GM12878 (cell line): Measurements from ENCODE around the gene KDM6B. TPM values are rescaled to one million over a fixed set of nuclear protein-coding genes. Genes with fewer than 3 reads are reported as not detected.

Experiments
- ATAC-seq: fragments of 200-7000 bp; cut with Tn5 transposase; 3 replicates; pipeline ENCODE4 v1.9.1; 2020; ENCODE audit warnings: mild to moderate bottlenecking, moderate library complexity
- BruUV-seq: library from RNA; stranded (reverse); fragments of 400-500 nt; replicated peaks from 2 replicates; lab custom pipeline; 2021; lab: Mats Ljungman, UMichigan
- CTCF ChIA-PET: fragments of 300-600 bp; sonication (Branson Sonifier 250); formaldehyde crosslinking; extraction: SDS; loops from one replicate; lab custom pipeline; 2021; ENCODE audit warnings: inconsistent platforms; lab: Yijun Ruan, JAX
- POLR2A ChIA-PET: fragments of 350-600 bp; formaldehyde crosslinking; extraction: SDS; loops from one replicate; lab custom pipeline; 2021; ENCODE audit warnings: inconsistent platforms; lab: Charles Lee
- RAD21 ChIA-PET: fragments of 300-600 bp; sonication (Branson Sonifier 250); formaldehyde crosslinking; loops from one replicate; lab custom pipeline; 2023; ENCODE audit warnings: antibody characterized with exemption; ENCODE audit not compliant: unreplicated experiment; lab: Charles Lee
- SMC1A ChIA-PET: fragments of 300-600 bp; sonication (Branson Sonifier 250); formaldehyde crosslinking; loops from one replicate; lab custom pipeline; 2023; ENCODE audit not compliant: unreplicated experiment, uncharacterized antibody; lab: Charles Lee
- DNase-seq: peaks from one replicate; pipeline ENCODE4 v3.0.0-alpha.2; 2011; ENCODE audit warnings: low read depth, low spot score
- FAIRE-seq: peaks from 3 replicates; lab custom pipeline; 2011; peaks lifted over from hg19 to GRCh38; lab: Jason Lieb, UNC
- H2AFZ ChIP-seq: 2 replicates; pipeline ENCODE4 v1.6.0; 2011; ENCODE audit warnings: low read depth, low read length, control low read depth; ENCODE audit not compliant: control insufficient read depth
- H3K27ac ChIP-seq: 2 replicates; pipeline ENCODE4 v1.5.1; 2011; ENCODE audit warnings: control low read depth; ENCODE audit not compliant: control insufficient read depth, insufficient read depth
- H3K27me3 ChIP-seq, 2 experiments: replicated peaks in 1 of 2; 2 replicates each; pipeline versions ENCODE4 v1.6.0 to v1.6.1; 2011; ENCODE audit warnings: low read length in 1 of 2; ENCODE audit not compliant: control insufficient read depth in 2 of 2, insufficient read depth in 2 of 2
- H3K36me3 ChIP-seq, 2 experiments: 2 replicates each; pipeline ENCODE4 v1.5.1; 2011; ENCODE audit warnings: low read length in 1 of 2; ENCODE audit not compliant: control insufficient read depth in 2 of 2, insufficient read depth in 2 of 2
- H3K4me1 ChIP-seq: 2 replicates; pipeline ENCODE4 v1.6.1; 2011; ENCODE audit warnings: mild to moderate bottlenecking, low read length, moderate library complexity, mixed read lengths; ENCODE audit not compliant: control insufficient read depth, insufficient read depth
- H3K4me2 ChIP-seq: 2 replicates; pipeline ENCODE4 v1.6.0; 2011; ENCODE audit warnings: control low read depth; ENCODE audit not compliant: control insufficient read depth, insufficient read depth
- H3K4me3 ChIP-seq: fragments of 200-600 bp; sonication (generic); 2 replicates; pipeline ENCODE4 v1.5.1; 2016
- H3K79me2 ChIP-seq: 2 replicates; pipeline ENCODE4 v1.6.0; 2011; ENCODE audit warnings: low read length; ENCODE audit not compliant: control insufficient read depth, insufficient read depth
- H3K9ac ChIP-seq: 2 replicates; pipeline ENCODE4 v1.8.0; 2011; ENCODE audit warnings: low read length, control low read depth, mixed read lengths; ENCODE audit not compliant: control insufficient read depth, insufficient read depth
- H3K9me3 ChIP-seq: replicated peaks from 3 replicates; pipeline ENCODE4 v1.5.1; 2011; ENCODE audit warnings: mild to moderate bottlenecking, low read length; ENCODE audit not compliant: control insufficient read depth, insufficient read depth
- H4K20me1 ChIP-seq: 2 replicates; pipeline ENCODE4 v1.6.0; 2011; ENCODE audit not compliant: control insufficient read depth, insufficient read depth
- ATF3 ChIP-seq: IDR thresholded peaks from 2 replicates; pipeline ENCODE4 v1.6.1; 2011; ENCODE audit warnings: low read depth, mild to moderate bottlenecking, low read length, moderate library complexity, borderline replicate concordance; ENCODE audit errors: extremely low read depth
- BHLHE40 ChIP-seq, 2 experiments: fragments of 450-650 bp in 1 of 2; IDR thresholded peaks; 2 replicates each; pipeline ENCODE4 v1.6.1; 2011 to 2017; ENCODE audit warnings: low read depth in 2 of 2, borderline replicate concordance in 1 of 2, improper control_type of control experiment in 1 of 2, low read length in 1 of 2, mild to moderate bottlenecking in 1 of 2
- BMI1 ChIP-seq: fragments of 450-650 bp; IDR thresholded peaks from 2 replicates; pipeline ENCODE4 v1.6.1; 2016; ENCODE audit warnings: mild to moderate bottlenecking, moderate library complexity, borderline replicate concordance
- BRCA1 ChIP-seq: IDR thresholded peaks from 2 replicates; pipeline ENCODE4 v1.6.1; 2011; ENCODE audit warnings: low read depth, low read length, improper control_type of control experiment
- HDAC2 ChIP-seq: fragments of 200-600 bp; sonication (generic); IDR thresholded peaks from 2 replicates; pipeline ENCODE4 v1.6.1; 2017
- HDAC6 ChIP-seq: fragments of 200-600 bp; sonication (generic); IDR thresholded peaks from one replicate; pipeline ENCODE4 v1.8.0; 2017; ENCODE audit warnings: antibody characterized with exemption; ENCODE audit not compliant: unreplicated experiment
- MTA3 ChIP-seq: IDR thresholded peaks from 2 replicates; pipeline ENCODE4 v1.6.1; 2012; ENCODE audit warnings: low read length, inconsistent platforms, borderline replicate concordance
- POLR2A ChIP-seq: IDR thresholded peaks from 2 replicates; pipeline ENCODE4 v1.6.1; 2011; ENCODE audit warnings: low read depth, mild to moderate bottlenecking, low read length
- POLR2AphosphoS5 ChIP-seq: IDR thresholded peaks from 2 replicates; pipeline ENCODE4 v1.6.1; 2011; ENCODE audit warnings: mild to moderate bottlenecking, low read length, inconsistent platforms
- RELA ChIP-seq: fragments of 450-650 bp; IDR thresholded peaks from 2 replicates; pipeline ENCODE4 v1.8.0; 2014; ENCODE audit warnings: borderline replicate concordance; ENCODE audit not compliant: partially characterized antibody
- SMC3 ChIP-seq: IDR thresholded peaks from 2 replicates; pipeline ENCODE4 v1.6.1; 2011; ENCODE audit warnings: low read length, improper control_type of control experiment, borderline replicate concordance
- YY1 ChIP-seq: IDR thresholded peaks from 2 replicates; pipeline ENCODE4 v1.6.1; 2011; ENCODE audit warnings: low read depth, mild to moderate bottlenecking, low read length
- ZNF24 ChIP-seq: fragments of 450-650 bp; IDR thresholded peaks from 2 replicates; pipeline ENCODE4 v1.6.1; 2017; ENCODE audit warnings: antibody characterized with exemption, mild to moderate bottlenecking
- WGBS: methylation state at CpG from one replicate; pipeline ENCODE4 v1.1.6; 2016; ENCODE audit warnings: low lambda C conversion rate; ENCODE audit not compliant: insufficient replicate concordance, insufficient coverage; ENCODE audit errors: missing lambda C conversion rate; 5-methylcytosine and 5-hydroxymethylcytosine counted together
- in situ Hi-C: fragments of 300-500 bp; cut with MboI; formaldehyde crosslinking; loops from 9 replicates; pipeline ENCODE4 v1.14.3; 2018; ENCODE audit warnings: mixed read lengths
- intact Hi-C: fragments of 100-400 bp; cut with micrococcal nuclease; formaldehyde crosslinking; loops from one replicate; pipeline ENCODE4 v1.14.2; 2022; ENCODE audit not compliant: unreplicated experiment
- polyA plus RNA-seq, 11 experiments: library from polyadenylated mRNA; depleted of rRNA in 4 of 11; unstranded in 6 of 11; stranded (reverse) in 5 of 11; fragments of >200 nt; fragmentation: Nextera tagmentation in 4 of 11; fragmentation: Illumina TruSeq in 1 of 11; extraction: Ambion mirVana in 4 of 11; extraction: Trizol in 1 of 11; gene quantifications; 1 replicate in 1 of 11; 2 replicates in 10 of 11; pipeline versions ENCODE4 v1.2.1 to v1.2.3, GENCODE V29; 2011 to 2016; ENCODE audit warnings: inconsistent platforms in 2 of 11, missing spikeins in 2 of 11, low read depth in 1 of 11
- total RNA-seq, 4 experiments: library from RNA; depleted of rRNA in 3 of 4; stranded (reverse); fragments of >200 nt in 3 of 4; fragmentation: Illumina TruSeq in 1 of 4; extraction: Trizol in 1 of 4; gene quantifications; 2 replicates each; pipeline versions ENCODE4 v1.2.1 to v1.2.3, GENCODE V29; 2013 to 2021

KDM6B gene
- total and polyA plus RNA-seq, 10 of the 15 experiments (the other 5 are each of a cell fraction or from before 2014, with no cell fraction given), result 0.05 to 33.5 (median 2.3) TPM

- no peak for FAIRE-seq
- no peak for ATAC-seq
- intact Hi-C loops (no loop called here), in situ Hi-C loops (no loop called here)
- no TSS peak for BruUV-seq
- Histone ChIP-seq H3K27me3 (no peaks in the 10 kb centered on the region), H2AFZ (no peak overlapping the region), H4K20me1 (no peaks in the 10 kb centered on the region; the same call in 1 of the 2 replicates), H3K9ac (no peak overlapping the region; the same call in 1 of the 2 replicates), H3K9me3 (no peaks in the 10 kb centered on the region), H3K4me2 (peak overlapping the region; percentile 69), H3K79me2 (peaks cover 55% of the 10 kb centered on the region), H3K4me1 (peaks cover 33% of the 10 kb centered on the region), H3K4me3 (peak overlapping the region; percentile 41; the same call in 1 of the 2 replicates), H3K27ac (no peak overlapping the region), H3K36me3 (peaks cover 0 to 5% of the 10 kb centered on the region in 2 experiments; a peak in 1 of 4 replicates)
- RAD21 ChIA-PET, result interaction anchor here (1.3 kb wide), 1 partner anchor 18 kb away, joined by 6 read pairs; the partner anchor contains the start of gene NAA38
- POLR2A ChIA-PET, result interaction anchor here (0.7 to 0.8 kb wide), 2 partner anchors 117 to 152 kb away, joined by 3 read pairs; partner anchors contain the start of gene TP53
- CTCF ChIA-PET, result interaction anchor here (1.0 to 2.5 kb wide), 3 partner anchors 11 to 96 kb away, joined by 7 to 9 read pairs (median 8); partner anchors contain the start of gene NAA38
- SMC1A ChIA-PET, result interaction anchor here (1.0 to 1.5 kb wide), 3 partner anchors 12 to 153 kb away, joined by 3 to 4 read pairs (median 3); partner anchors contain the start of genes CYB5D1 and NAA38
- no peak for DNase-seq
- TF ChIP-seq HDAC2, result no peak
- TF ChIP-seq BMI1, result peak; percentile 83
- 71% methylated on average over 6 of the region's 6 CpGs for WGBS
These were observed 5.3 kb downstream of the KDM6B start for GRCh38 chr17:7839190-7839875.

DNA sequence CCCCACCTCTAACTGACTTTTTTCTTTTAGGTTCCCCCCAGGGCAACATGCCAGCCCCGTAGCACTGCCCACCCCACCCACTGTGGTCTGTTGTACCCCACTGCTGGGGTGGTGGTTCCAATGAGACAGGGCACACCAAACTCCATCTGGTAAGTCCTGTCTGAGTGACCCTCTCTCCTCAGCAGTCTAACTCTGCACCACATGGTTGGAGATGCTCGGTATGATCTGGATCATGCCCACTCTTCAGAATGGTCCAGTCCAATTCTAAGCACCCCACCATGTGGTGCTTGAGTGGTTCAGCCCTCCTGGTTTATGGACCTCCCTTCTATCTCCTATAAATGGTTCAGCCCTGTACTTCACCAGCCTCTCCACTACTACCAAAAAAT is 5.9 kb downstream of the KDM6B start:
- SMC1A ChIA-PET, result interaction anchor here (1.2 to 1.5 kb wide), 3 partner anchors 11 to 43 kb away, joined by 3 read pairs; partner anchors contain the start of genes CYB5D1 and NAA38
- 59% methylated on average over 2 of the region's 2 CpGs for WGBS
- no peak overlapping the region for H2AFZ ChIP-seq
- H3K9ac ChIP-seq, result no peak overlapping the region
- H3K36me3 ChIP-seq, result peaks cover 0 to 5% of the 10 kb centered on the region in 2 experiments; a peak in 1 of 4 replicates
- no peak overlapping the region for H3K4me3 ChIP-seq
- DNase-seq (no peak), ATAC-seq (no peak), FAIRE-seq (no peak)
- POLR2A ChIA-PET, result no interaction called here
- BruUV-seq, result no TSS peak
- H3K9me3 ChIP-seq, result no peaks in the 10 kb centered on the region
- no peaks in the 10 kb centered on the region; the same call in none of the 2 replicates for H4K20me1 ChIP-seq
- peaks cover 33% of the 10 kb centered on the region for H3K4me1 ChIP-seq
- CTCF ChIA-PET, result interaction anchor here (0.7 to 2.5 kb wide), 4 partner anchors 9 to 96 kb away, joined by 3 to 9 read pairs (median 6); partner anchors contain the start of gene NAA38
- H3K79me2 ChIP-seq, result peaks cover 61% of the 10 kb centered on the region
- no peak overlapping the region for H3K27ac ChIP-seq
- 0 out of 2 replicates have a peak overlapping the region, but pooled peaks have one; percentile 69 for H3K4me2 ChIP-seq
- intact Hi-C loops (no loop called here), in situ Hi-C loops (no loop called here)
- no peaks in the 10 kb centered on the region for H3K27me3 ChIP-seq
- RAD21 ChIA-PET, result interaction anchor here (1.3 kb wide), 1 partner anchor 17 kb away, joined by 6 read pairs; the partner anchor contains the start of gene NAA38
- no peak for TF ChIP-seq HDAC6
- TF ChIP-seq YY1, result no peak
- TF ChIP-seq RELA, result no peak
- peak; percentile 60 to 74; a peak in 3 of 4 replicates for TF ChIP-seq BHLHE40 (IDR thresholded peaks at IDR 0.05; ENCODE audit: borderline replicate concordance in 1 of 2, low read depth in 2 of 2, low read length in 1 of 2)
- TF ChIP-seq POLR2AphosphoS5, result no peak
- no peak for TF ChIP-seq BRCA1
- no peak for TF ChIP-seq ATF3
- no peak for TF ChIP-seq ZNF24
- no peak for TF ChIP-seq HDAC2
- TF ChIP-seq MTA3, result no peak
- no peak for TF ChIP-seq POLR2A
- no peak for TF ChIP-seq SMC3
